Measurements from ENCODE around the gene HSBP1L1. TPM values are rescaled to one million over a fixed set of nuclear protein-coding genes. Genes with fewer than 3 reads are reported as not detected.

HSBP1L1 gene
- total RNA-seq, 4 donors from 2014 or later: 25.7 to 51.8 (median 39.6) TPM

DNA sequence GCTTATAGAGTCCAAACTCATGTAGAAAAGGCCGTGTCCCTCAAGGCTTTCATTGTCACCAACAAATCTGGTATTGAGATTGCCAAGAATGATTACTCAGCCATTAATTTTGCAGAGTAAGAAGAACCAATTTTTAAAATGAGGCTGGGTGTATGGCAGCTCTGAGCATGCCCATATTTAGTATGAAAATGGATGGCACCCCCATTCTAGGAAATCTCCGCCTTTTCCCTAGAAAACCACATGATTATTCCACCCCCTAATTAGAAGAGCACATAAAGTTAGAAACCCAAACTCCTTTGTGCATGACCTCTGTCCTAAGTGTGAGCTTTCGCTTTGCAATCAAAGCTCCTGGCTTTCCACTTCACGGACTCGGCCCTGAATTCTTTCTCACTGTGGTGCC lies 38.0 kb downstream of the HSBP1L1 start:
- Histone ChIP-seq H3K4me1 (no peaks in the 10 kb centered on the region), H3K36me3 (no peaks in the 10 kb centered on the region), H3K9me3 (no peaks in the 10 kb centered on the region), H3K27me3 (no peaks in the 10 kb centered on the region), H3K27ac (no peak overlapping the region), H3K4me3 (replicated peaks in 1 of 3) (no peak overlapping the region)
- no peak for DNase-seq
- WGBS, 2 donors: 91 to 97% methylated on average over 5 of the region's 5 CpGs
- no peak for TF ChIP-seq POLR2A (IDR thresholded peaks at IDR 0.05)
- TF ChIP-seq, protein P1, sequence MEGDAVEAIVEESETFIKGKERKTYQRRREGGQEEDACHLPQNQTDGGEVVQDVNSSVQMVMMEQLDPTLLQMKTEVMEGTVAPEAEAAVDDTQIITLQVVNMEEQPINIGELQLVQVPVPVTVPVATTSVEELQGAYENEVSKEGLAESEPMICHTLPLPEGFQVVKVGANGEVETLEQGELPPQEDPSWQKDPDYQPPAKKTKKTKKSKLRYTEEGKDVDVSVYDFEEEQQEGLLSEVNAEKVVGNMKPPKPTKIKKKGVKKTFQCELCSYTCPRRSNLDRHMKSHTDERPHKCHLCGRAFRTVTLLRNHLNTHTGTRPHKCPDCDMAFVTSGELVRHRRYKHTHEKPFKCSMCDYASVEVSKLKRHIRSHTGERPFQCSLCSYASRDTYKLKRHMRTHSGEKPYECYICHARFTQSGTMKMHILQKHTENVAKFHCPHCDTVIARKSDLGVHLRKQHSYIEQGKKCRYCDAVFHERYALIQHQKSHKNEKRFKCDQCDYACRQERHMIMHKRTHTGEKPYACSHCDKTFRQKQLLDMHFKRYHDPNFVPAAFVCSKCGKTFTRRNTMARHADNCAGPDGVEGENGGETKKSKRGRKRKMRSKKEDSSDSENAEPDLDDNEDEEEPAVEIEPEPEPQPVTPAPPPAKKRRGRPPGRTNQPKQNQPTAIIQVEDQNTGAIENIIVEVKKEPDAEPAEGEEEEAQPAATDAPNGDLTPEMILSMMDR (IDR thresholded peaks at IDR 0.05): no peak
- intact Hi-C loops (cut with DNase I): loop anchor here (10.0 kb wide), 1 partner anchor 52 kb away; no protein-coding TSS in a partner anchor

DNA sequence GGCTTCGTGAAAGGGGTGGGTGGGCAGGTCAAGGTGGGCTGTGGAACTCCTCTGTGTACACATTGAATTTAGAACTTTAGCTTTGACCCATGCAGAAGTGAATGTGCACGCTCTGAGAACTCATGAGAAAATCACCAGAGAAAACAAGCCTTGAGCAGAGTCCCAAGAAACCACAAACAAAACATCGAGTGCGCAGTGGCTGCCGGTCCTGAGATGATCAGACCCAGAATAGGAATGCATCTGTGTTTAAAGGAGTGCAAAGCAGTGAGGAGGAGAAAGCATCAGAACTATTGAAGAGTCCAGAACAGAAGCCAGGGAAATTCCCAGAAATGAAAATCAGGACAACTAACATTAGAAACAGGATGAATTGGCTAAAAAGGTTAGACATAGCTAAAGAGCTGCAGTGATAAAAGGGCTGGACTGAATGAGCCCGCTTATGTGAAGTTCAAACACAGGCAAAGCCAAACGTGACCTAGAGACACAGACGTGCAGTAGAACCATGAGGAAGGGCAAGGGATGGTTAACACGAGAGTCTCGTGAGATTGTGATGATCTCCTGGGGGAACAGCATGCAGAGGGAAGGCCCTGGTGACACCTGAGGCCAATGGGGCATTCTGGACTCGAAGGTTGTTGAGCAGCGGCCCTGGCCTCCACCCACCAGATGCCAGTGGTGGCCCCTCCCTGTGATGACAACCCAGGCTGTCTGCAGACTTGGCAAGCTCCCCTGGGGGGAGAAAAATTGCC lies 40.3 kb downstream of the HSBP1L1 start:
- Histone ChIP-seq H3K27ac (no peak overlapping the region), H3K4me1 (no peaks in the 10 kb centered on the region), H3K27me3 (no peaks in the 10 kb centered on the region), H3K9me3 (no peaks in the 10 kb centered on the region), H3K36me3 (no peaks in the 10 kb centered on the region), H3K4me3 (replicated peaks in 1 of 3) (no peak overlapping the region)
- no peak for DNase-seq
- TF ChIP-seq, protein P1 (IDR thresholded peaks at IDR 0.05): no peak
- no peak for TF ChIP-seq POLR2A (IDR thresholded peaks at IDR 0.05)
- 76 to 77% methylated on average over 12 of the region's 12 CpGs for WGBS, 2 donors
- intact Hi-C loops (cut with DNase I): loop anchor here (10.0 kb wide), 1 partner anchor 50 kb away; no protein-coding TSS in a partner anchor

DNA sequence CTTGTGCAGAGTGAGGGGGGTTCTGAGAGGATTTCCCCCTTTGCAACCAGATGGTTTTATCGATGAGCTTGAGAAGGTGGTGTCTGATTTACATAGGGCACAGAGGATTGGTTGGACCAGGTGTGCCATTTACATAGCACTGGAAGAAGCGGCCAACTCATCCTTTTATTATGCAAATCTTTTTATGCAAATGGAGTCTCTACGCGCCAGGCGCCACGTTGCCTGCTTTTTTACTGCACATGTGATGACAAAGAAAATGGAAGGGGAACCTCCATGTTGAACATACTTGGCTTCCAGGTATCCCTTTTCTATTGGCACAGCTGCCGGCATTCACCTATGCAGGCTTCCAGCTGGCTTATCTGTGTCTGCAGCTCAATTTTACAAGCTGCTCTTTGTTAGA lies 42.3 kb downstream of the HSBP1L1 start:
- no peak for DNase-seq
- Histone ChIP-seq H3K27ac (no peak overlapping the region), H3K27me3 (no peaks in the 10 kb centered on the region), H3K4me1 (no peaks in the 10 kb centered on the region), H3K36me3 (no peaks in the 10 kb centered on the region), H3K9me3 (no peaks in the 10 kb centered on the region), H3K4me3 (replicated peaks in 1 of 3) (no peak overlapping the region)
- WGBS, 2 donors: 67 to 75% methylated on average over 7 of the region's 7 CpGs
- intact Hi-C loops (cut with DNase I): loop anchor here (10.0 kb wide), 1 partner anchor 48 kb away; no protein-coding TSS in a partner anchor
- TF ChIP-seq, protein P1 (IDR thresholded peaks at IDR 0.05): no peak
- TF ChIP-seq POLR2A (IDR thresholded peaks at IDR 0.05): no peak

DNA sequence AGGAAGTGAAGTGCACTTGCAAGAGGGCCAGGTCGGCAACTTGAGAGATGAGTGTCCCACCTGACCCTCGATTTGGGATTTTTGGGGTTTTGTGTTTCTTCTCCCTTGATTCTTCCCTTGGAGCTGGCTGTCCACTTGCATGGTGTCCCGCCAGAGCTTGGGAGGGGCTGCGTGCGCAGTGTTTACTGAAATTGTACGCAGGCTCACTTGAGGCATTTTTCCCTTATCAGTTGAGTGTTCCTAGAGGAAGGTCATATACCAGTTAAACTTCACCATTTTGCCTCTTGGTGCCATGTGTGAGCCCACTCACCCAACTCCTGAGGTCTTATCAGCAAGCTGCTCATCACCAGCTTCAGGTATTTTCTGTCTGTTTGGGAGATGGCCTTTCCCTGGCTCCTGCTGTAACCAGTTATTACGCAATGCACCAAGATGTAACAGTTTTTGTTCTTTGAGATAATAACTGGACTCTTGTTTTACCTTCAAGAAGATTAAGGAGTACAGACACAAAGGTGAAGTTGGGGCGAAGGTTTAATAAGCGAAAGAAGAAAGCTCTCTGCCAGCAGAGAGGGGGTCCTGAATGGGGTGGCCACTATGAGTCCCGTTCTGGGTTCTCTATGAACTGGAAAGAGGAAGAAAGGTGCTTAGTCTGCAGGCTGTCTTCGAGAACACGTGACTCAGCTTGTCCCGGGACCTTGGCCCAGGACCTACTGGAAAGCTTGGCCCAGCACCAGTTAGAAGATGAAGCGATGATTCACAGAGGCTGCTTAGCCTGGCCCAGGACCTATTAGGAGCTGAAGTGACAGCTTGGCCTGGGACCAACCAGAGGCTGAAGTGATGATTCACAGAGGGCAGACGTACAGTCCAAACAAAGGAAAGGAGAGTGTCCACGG lies 45.5 kb downstream of the HSBP1L1 start:
- Histone ChIP-seq H3K9me3 (no peaks in the 10 kb centered on the region), H3K4me3 (replicated peaks in 1 of 3) (no peak overlapping the region)
- intact Hi-C loops (cut with DNase I): loop anchor here (10.0 kb wide), 1 partner anchor 45 kb away; no protein-coding TSS in a partner anchor

More for the DNA sequence above, 45.5 kb downstream of the HSBP1L1 start:
- TF ChIP-seq, protein P1 (IDR thresholded peaks at IDR 0.05): no peak
- TF ChIP-seq POLR2A (IDR thresholded peaks at IDR 0.05): no peak
- peak; percentile 32 to 72 for DNase-seq
- WGBS, 2 donors: 65 to 87% methylated on average over 16 of the region's 16 CpGs
- Histone ChIP-seq H3K27me3 (no peaks in the 10 kb centered on the region), H3K36me3 (no peaks in the 10 kb centered on the region), H3K4me1 (no peaks in the 10 kb centered on the region), H3K27ac (peak overlapping the region in 1 of 3 donors; percentile 29)

All from thyroid gland (tissue), 4 donors.